ENCODE measurements around the gene LIN9. TPM values are rescaled to one million over a fixed set of nuclear protein-coding genes. Genes with fewer than 3 reads are reported as not detected.
A peak's percentile ranks its signal among the peaks of the same experiment; 100 is the strongest.

Gene LIN9
- total and polyA plus RNA-seq, 2 of the 8 experiments (the other 6 are each of a cell fraction or from before 2014, with no cell fraction given) = 5.6 to 12.6 TPM

GRCh38 chr1:226304291-226304955, 4.5 kb downstream of the LIN9 start:
- peak overlapping the region; percentile 24 to 52; a peak in 3 of 4 replicates for H3K4me2 ChIP-seq (ENCODE audit: insufficient read depth in 1 of 2, low read depth in 2 of 2, low read length in 2 of 2)
- peak overlapping the region; percentile 28 for H3K4ac ChIP-seq (replicated peaks; ENCODE audit: insufficient read length, low read depth, low read length)
- H2BK5ac ChIP-seq (ENCODE audit: low read depth, low read length) = no peak overlapping the region
- peaks cover 0 to 3% (median 0%) of the 10 kb centered on the region in 4 experiments; a peak in 3 of 8 replicates for H3K36me3 ChIP-seq (ENCODE audit: control insufficient read depth in 2 of 4, insufficient read depth in 4 of 4, low read length in 3 of 4)
- no peak overlapping the region for H3K14ac ChIP-seq (ENCODE audit: insufficient read length)
- no peak overlapping the region for H3K18ac ChIP-seq (ENCODE audit: extremely low read depth, low read length)
- no peak overlapping the region for H2BK12ac ChIP-seq (ENCODE audit: low read depth, low read length)
- H3K9me3 ChIP-seq (ENCODE audit: insufficient read depth in 2 of 2, low read depth in 1 of 2, low read length in 1 of 2) = no peaks in the 10 kb centered on the region
- H3K23ac ChIP-seq (ENCODE audit: insufficient read length) = no peak overlapping the region
- POLR2A ChIA-PET (ENCODE audit: partially characterized antibody) = no interaction called here
- peaks cover 3 to 5% of the 10 kb centered on the region in 2 experiments for H4K20me1 ChIP-seq (replicated peaks in 1 of 2; ENCODE audit: control insufficient read depth in 1 of 2, insufficient read depth in 2 of 2, low read length in 2 of 2)
- CTCF ChIA-PET (ENCODE audit: partially characterized antibody) = interaction anchor here (0.6 to 3.4 kb wide), 6 partner anchors 12 to 108 kb away, joined by 3 to 9 read pairs (median 5); no protein-coding TSS in a partner anchor
- DNase-seq (ENCODE audit: low read depth in 1 of 2, low spot score in 2 of 2) = no peak
- no peak for TF ChIP-seq ZNF274 (IDR thresholded peaks at IDR 0.05; ENCODE audit: borderline replicate concordance, extremely low read depth, low read length)
- no peaks in the 10 kb centered on the region for H3K27me3 ChIP-seq (replicated peaks in 1 of 4; ENCODE audit: control insufficient read depth in 3 of 4, extremely low read depth in 1 of 4, insufficient read depth in 3 of 4, low read length in 3 of 4)
- no peak overlapping the region for H3K56ac ChIP-seq (replicated peaks; ENCODE audit: insufficient read length, low read depth, low read length)
- H2AK5ac ChIP-seq (ENCODE audit: low read depth, low read length) = no peak overlapping the region; the same call in 1 of the 2 replicates
- no peak overlapping the region for H3K4me3 ChIP-seq (ENCODE audit: extremely low read depth in 1 of 4, insufficient read depth in 2 of 4, low read depth in 3 of 4, low read length in 4 of 4)
- H2AFZ ChIP-seq (ENCODE audit: low read length) = no peak overlapping the region
- peaks cover 0 to 77% of the 10 kb centered on the region in 2 experiments for H3K79me2 ChIP-seq (ENCODE audit: control insufficient read depth in 1 of 2, insufficient read depth in 2 of 2, low read length in 2 of 2)
- H3K27ac ChIP-seq (ENCODE audit: low read depth, low read length) = no peak overlapping the region
- H3K4me1 ChIP-seq (replicated peaks in 1 of 4; ENCODE audit: control insufficient read depth in 3 of 4, insufficient read depth in 4 of 4, low read length in 3 of 4) = peaks cover 0 to 5% (median 4%) of the 10 kb centered on the region in 4 experiments; a peak in 3 of 7 replicates
- H3K23me2 ChIP-seq (ENCODE audit: low read depth, low read length) = peaks cover 4% of the 10 kb centered on the region; the same call in 1 of the 2 replicates
- FAIRE-seq = peak; percentile 55
- H2BK15ac ChIP-seq (ENCODE audit: low read length) = no peak overlapping the region
- 85% methylated on average over 4 of the region's 4 CpGs; no CpG with 5 or more reads in 1 of the 2 experiments for WGBS, 2 experiments (ENCODE audit: extremely low coverage in 1 of 2, insufficient coverage in 1 of 2, insufficient read length in 1 of 2, insufficient replicate concordance in 2 of 2, low coverage in 1 of 2, low lambda C conversion rate in 2 of 2, missing lambda C conversion rate in 1 of 2)
- H4K5ac ChIP-seq (ENCODE audit: insufficient read length, low read depth, low read length) = no peak overlapping the region
- peaks cover 7% of the 10 kb centered on the region for H3K79me1 ChIP-seq (ENCODE audit: low read depth, low read length)
- no peak overlapping the region for H4K8ac ChIP-seq (ENCODE audit: extremely low read depth, insufficient read depth, low read length)
- no peak overlapping the region for H2BK20ac ChIP-seq (ENCODE audit: low read length)
- no peak overlapping the region for H2BK120ac ChIP-seq (replicated peaks; ENCODE audit: low read depth, low read length)
- H4K91ac ChIP-seq (replicated peaks; ENCODE audit: insufficient read length, low read length) = no peak overlapping the region
- H3K9ac ChIP-seq (replicated peaks in 1 of 4; ENCODE audit: extremely low read depth in 1 of 4, low read depth in 3 of 4, low read length in 3 of 4) = no peak overlapping the region; a peak in 1 of 7 replicates

Measured in H1 (cell line).